Neural cell (in vitro differentiated cells): ENCODE measurements around the gene TNFRSF8.

Experiments used
- POLR2AphosphoS5 ChIP-seq: IDR thresholded peaks from 2 replicates; pipeline ENCODE4 v1.6.1; 2012
- TF ChIP-seq, protein P1 (sequence below): fragments of 450-650 bp; IDR thresholded peaks from 2 replicates; pipeline ENCODE4 v1.5.1; 2014; ENCODE audit warnings: antibody characterized with exemption, mild to moderate bottlenecking, moderate library complexity; ENCODE audit not compliant: poor library complexity, severe bottlenecking

GRCh38 chr1:12136916-12137610, 74.0 kb downstream of the TNFRSF8 start:
- TF ChIP-seq, protein P1, sequence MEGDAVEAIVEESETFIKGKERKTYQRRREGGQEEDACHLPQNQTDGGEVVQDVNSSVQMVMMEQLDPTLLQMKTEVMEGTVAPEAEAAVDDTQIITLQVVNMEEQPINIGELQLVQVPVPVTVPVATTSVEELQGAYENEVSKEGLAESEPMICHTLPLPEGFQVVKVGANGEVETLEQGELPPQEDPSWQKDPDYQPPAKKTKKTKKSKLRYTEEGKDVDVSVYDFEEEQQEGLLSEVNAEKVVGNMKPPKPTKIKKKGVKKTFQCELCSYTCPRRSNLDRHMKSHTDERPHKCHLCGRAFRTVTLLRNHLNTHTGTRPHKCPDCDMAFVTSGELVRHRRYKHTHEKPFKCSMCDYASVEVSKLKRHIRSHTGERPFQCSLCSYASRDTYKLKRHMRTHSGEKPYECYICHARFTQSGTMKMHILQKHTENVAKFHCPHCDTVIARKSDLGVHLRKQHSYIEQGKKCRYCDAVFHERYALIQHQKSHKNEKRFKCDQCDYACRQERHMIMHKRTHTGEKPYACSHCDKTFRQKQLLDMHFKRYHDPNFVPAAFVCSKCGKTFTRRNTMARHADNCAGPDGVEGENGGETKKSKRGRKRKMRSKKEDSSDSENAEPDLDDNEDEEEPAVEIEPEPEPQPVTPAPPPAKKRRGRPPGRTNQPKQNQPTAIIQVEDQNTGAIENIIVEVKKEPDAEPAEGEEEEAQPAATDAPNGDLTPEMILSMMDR, result no peak
- no peak for TF ChIP-seq POLR2AphosphoS5
